H9 (cell line): ENCODE results near the gene BRAT1. TPM values are rescaled to one million over a fixed set of nuclear protein-coding genes. Genes with fewer than 3 reads are reported as not detected.

Source experiments
- DNase-seq: peaks from one replicate; pipeline ENCODE4 v3.0.0-alpha.2; 2017
- H2AFZ ChIP-seq: one replicate; pipeline ENCODE4 v1.6.1; 2013; ENCODE audit warnings: mild to moderate bottlenecking, low read length, control low read depth, moderate library complexity
- H2AK5ac ChIP-seq: 2 replicates; pipeline ENCODE4 v1.6.1; 2013; ENCODE audit warnings: low read length, control low read depth, mixed read lengths; ENCODE audit not compliant: insufficient read length
- H2BK120ac ChIP-seq: one replicate; pipeline ENCODE4 v1.6.1; 2013; ENCODE audit warnings: low read depth, mild to moderate bottlenecking, low read length, control low read depth, inconsistent platforms; ENCODE audit not compliant: poor library complexity, severe bottlenecking
- H2BK12ac ChIP-seq: 2 replicates; pipeline ENCODE4 v1.6.1; 2013; ENCODE audit warnings: low read length, control low read depth, mixed read lengths, low read depth; ENCODE audit not compliant: insufficient read length
- H2BK15ac ChIP-seq: 2 replicates; pipeline ENCODE4 v1.6.1; 2013; ENCODE audit warnings: low read depth, low read length, control low read depth
- H2BK20ac ChIP-seq: one replicate; pipeline ENCODE4 v1.6.1; 2013; ENCODE audit warnings: low read depth, mild to moderate bottlenecking, low read length, control low read depth, inconsistent platforms; ENCODE audit not compliant: poor library complexity, severe bottlenecking
- H2BK5ac ChIP-seq: 2 replicates; pipeline ENCODE4 v1.6.1; 2013; ENCODE audit warnings: low read length, control low read depth, mixed read lengths; ENCODE audit not compliant: insufficient read length
- H3K14ac ChIP-seq: 2 replicates; pipeline ENCODE4 v1.6.1; 2013; ENCODE audit warnings: low read length, control low read depth; ENCODE audit not compliant: insufficient read depth
- H3K18ac ChIP-seq: 2 replicates; pipeline ENCODE4 v1.6.1; 2013; ENCODE audit warnings: low read depth, mild to moderate bottlenecking, mixed read lengths, low read length, control low read depth; ENCODE audit not compliant: insufficient read length
- H3K23ac ChIP-seq: 2 replicates; pipeline ENCODE4 v1.6.1; 2013; ENCODE audit warnings: low read length, control low read depth, mixed read lengths, low read depth; ENCODE audit not compliant: insufficient read length
- H3K23me2 ChIP-seq: 2 replicates; pipeline ENCODE4 v1.6.1; 2013; ENCODE audit warnings: low read depth, mild to moderate bottlenecking, mixed read lengths, low read length, control low read depth; ENCODE audit not compliant: insufficient read length, poor library complexity, severe bottlenecking
- H3K27ac ChIP-seq: 2 replicates; pipeline ENCODE4 v1.5.1; 2013; ENCODE audit warnings: low read length, control low read depth, mixed read lengths, low read depth; ENCODE audit not compliant: insufficient read length
- H3K27me3 ChIP-seq: 2 replicates; pipeline ENCODE4 v1.6.1; 2013; ENCODE audit warnings: low read length, control low read depth, inconsistent platforms; ENCODE audit not compliant: insufficient read depth
- H3K4ac ChIP-seq: 2 replicates; pipeline ENCODE4 v1.6.1; 2013; ENCODE audit warnings: low read depth, mild to moderate bottlenecking, control low read depth, inconsistent platforms, low read length, moderate library complexity
- H3K4me1 ChIP-seq: 2 replicates; pipeline ENCODE4 v1.6.1; 2013; ENCODE audit warnings: low read length, control low read depth, inconsistent platforms; ENCODE audit not compliant: insufficient read depth
- H3K4me2 ChIP-seq: 2 replicates; pipeline ENCODE4 v1.6.1; 2013; ENCODE audit warnings: low read length, control low read depth, mixed read lengths; ENCODE audit not compliant: insufficient read length, insufficient read depth
- H3K56ac ChIP-seq: 2 replicates; pipeline ENCODE4 v1.6.1; 2013; ENCODE audit warnings: low read depth, mild to moderate bottlenecking, mixed read lengths, low read length, control low read depth; ENCODE audit not compliant: insufficient read length
- H3K79me1 ChIP-seq: 2 replicates; pipeline ENCODE4 v1.6.1; 2013; ENCODE audit warnings: low read depth, mild to moderate bottlenecking, moderate library complexity, low read length, control low read depth, inconsistent platforms; ENCODE audit not compliant: insufficient read depth, poor library complexity, severe bottlenecking
- H3K79me2 ChIP-seq: 2 replicates; pipeline ENCODE4 v1.6.1; 2013; ENCODE audit warnings: low read length, control low read depth, inconsistent platforms; ENCODE audit not compliant: insufficient read depth
- H3K9ac ChIP-seq: 2 replicates; pipeline ENCODE4 v1.6.1; 2013; ENCODE audit warnings: low read length, control low read depth, mixed read lengths; ENCODE audit not compliant: insufficient read length; ENCODE audit errors: extremely low read depth
- H3K9me3 ChIP-seq: one replicate; pipeline ENCODE4 v1.6.1; 2013; ENCODE audit warnings: low read depth, low read length, inconsistent platforms; ENCODE audit not compliant: control insufficient read depth
- H3T11ph ChIP-seq: one replicate; pipeline ENCODE4 v1.6.1; 2013; ENCODE audit warnings: mild to moderate bottlenecking, low read length, control low read depth, inconsistent platforms
- H4K20me1 ChIP-seq: one replicate; pipeline ENCODE4 v1.6.1; 2013; ENCODE audit not compliant: control insufficient read depth, insufficient read length, insufficient read depth
- H4K5ac ChIP-seq: 2 replicates; pipeline ENCODE4 v1.6.1; 2013; ENCODE audit warnings: low read depth, mild to moderate bottlenecking, mixed read lengths, low read length, control low read depth; ENCODE audit not compliant: insufficient read length
- H4K8ac ChIP-seq: replicated peaks from 2 replicates; pipeline ENCODE4 v1.6.1; 2013; ENCODE audit warnings: low read length, control low read depth, mixed read lengths, low read depth; ENCODE audit not compliant: insufficient read length
- H4K91ac ChIP-seq: 2 replicates; pipeline ENCODE4 v1.6.1; 2013; ENCODE audit warnings: low read depth, mild to moderate bottlenecking, moderate library complexity, mixed read lengths, low read length, control low read depth; ENCODE audit not compliant: insufficient read length
- H3K27ac Mint-ChIP-seq, 3 experiments: 2 replicates in 2 of 3; 3 replicates in 1 of 3; pipeline ENCODE4 v1.8.0; 2020 to 2021; ENCODE audit warnings: mixed read lengths in 3 of 3, mild to moderate bottlenecking in 1 of 3, moderate library complexity in 1 of 3
- H3K27me3 Mint-ChIP-seq: 2 replicates; pipeline ENCODE4 v1.8.0; 2021; ENCODE audit warnings: low read depth, mild to moderate bottlenecking, moderate library complexity, mixed read lengths
- H3K36me3 Mint-ChIP-seq, 3 experiments: 2 replicates in 2 of 3; 3 replicates in 1 of 3; pipeline ENCODE4 v1.8.0; 2020 to 2021; ENCODE audit warnings: low read depth in 3 of 3, mixed read lengths in 3 of 3; ENCODE audit not compliant: insufficient read depth in 1 of 3
- H3K4me1 Mint-ChIP-seq, 2 experiments: 2 replicates each; pipeline ENCODE4 v1.8.0; 2020; ENCODE audit warnings: mixed read lengths in 2 of 2
- H3K4me3 Mint-ChIP-seq, 2 experiments: 2 replicates in 1 of 2; 3 replicates in 1 of 2; pipeline ENCODE4 v1.8.0; 2020 to 2021; ENCODE audit warnings: mild to moderate bottlenecking in 2 of 2, mixed read lengths in 2 of 2, moderate library complexity in 1 of 2
- H3K9me3 Mint-ChIP-seq, 2 experiments: 2 replicates in 1 of 2; 3 replicates in 1 of 2; pipeline ENCODE4 v1.8.0; 2020; ENCODE audit warnings: mild to moderate bottlenecking in 2 of 2, mixed read lengths in 2 of 2, moderate library complexity in 1 of 2
- WGBS: extraction: QIAGEN DNeasy Blood & Tissue Kit; methylation state at CpG from one replicate; pipeline ENCODE4 v1.1.7; 2013; ENCODE audit warnings: missing lambda C conversion rate, low lambda C conversion rate, mixed read lengths; ENCODE audit not compliant: insufficient read length; ENCODE audit errors: extremely low coverage; 5-methylcytosine and 5-hydroxymethylcytosine counted together
- total RNA-seq: library from RNA; stranded (reverse); gene quantifications from 2 replicates; pipeline ENCODE4 v1.2.1, GENCODE V29; 2021
- TF ChIP-seq, protein P1 (sequence below): fragments of 200-600 bp; sonication (generic); conservative IDR thresholded peaks from 3 replicates; pipeline ENCODE4 v1.8.0; 2021; ENCODE audit warnings: antibody characterized with exemption, mild to moderate bottlenecking

The BRAT1 gene
- total RNA-seq, 1 experiment from 2014 or later: 41.2 TPM

GRCh38 chr7:2514473-2515423 is 40.6 kb downstream of the BRAT1 start:
- TF ChIP-seq, protein P1, sequence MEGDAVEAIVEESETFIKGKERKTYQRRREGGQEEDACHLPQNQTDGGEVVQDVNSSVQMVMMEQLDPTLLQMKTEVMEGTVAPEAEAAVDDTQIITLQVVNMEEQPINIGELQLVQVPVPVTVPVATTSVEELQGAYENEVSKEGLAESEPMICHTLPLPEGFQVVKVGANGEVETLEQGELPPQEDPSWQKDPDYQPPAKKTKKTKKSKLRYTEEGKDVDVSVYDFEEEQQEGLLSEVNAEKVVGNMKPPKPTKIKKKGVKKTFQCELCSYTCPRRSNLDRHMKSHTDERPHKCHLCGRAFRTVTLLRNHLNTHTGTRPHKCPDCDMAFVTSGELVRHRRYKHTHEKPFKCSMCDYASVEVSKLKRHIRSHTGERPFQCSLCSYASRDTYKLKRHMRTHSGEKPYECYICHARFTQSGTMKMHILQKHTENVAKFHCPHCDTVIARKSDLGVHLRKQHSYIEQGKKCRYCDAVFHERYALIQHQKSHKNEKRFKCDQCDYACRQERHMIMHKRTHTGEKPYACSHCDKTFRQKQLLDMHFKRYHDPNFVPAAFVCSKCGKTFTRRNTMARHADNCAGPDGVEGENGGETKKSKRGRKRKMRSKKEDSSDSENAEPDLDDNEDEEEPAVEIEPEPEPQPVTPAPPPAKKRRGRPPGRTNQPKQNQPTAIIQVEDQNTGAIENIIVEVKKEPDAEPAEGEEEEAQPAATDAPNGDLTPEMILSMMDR: no peak
- Histone ChIP-seq H3K56ac (no peak overlapping the region), H3T11ph (no peak overlapping the region), H2AK5ac (no peak overlapping the region), H2BK12ac (no peak overlapping the region), H3K27me3 (no peaks in the 10 kb centered on the region), H3K18ac (no peak overlapping the region), H4K5ac (no peak overlapping the region), H3K4me1 (peaks cover 4% of the 10 kb centered on the region; the same call in 1 of the 2 replicates), H4K91ac (no peak overlapping the region), H3K79me2 (no peaks in the 10 kb centered on the region), H3K9ac (no peak overlapping the region), H3K9me3 (no peaks in the 10 kb centered on the region), H2BK5ac (no peak overlapping the region), H4K20me1 (no peaks in the 10 kb centered on the region), H3K14ac (no peak overlapping the region), H3K27ac (no peak overlapping the region), H3K23me2 (peaks cover 5% of the 10 kb centered on the region), H3K79me1 (no peaks in the 10 kb centered on the region), H2BK15ac (no peak overlapping the region), H2BK20ac (no peak overlapping the region), H4K8ac (no peak overlapping the region), H3K23ac (no peak overlapping the region), H2AFZ (no peak overlapping the region), H2BK120ac (no peak overlapping the region), H3K4ac (no peak overlapping the region), H3K4me2 (no peak overlapping the region)
- no CpG with 5 or more reads among the region's 9 CpGs for WGBS
- Mint-ChIP-seq H3K4me1 (peaks cover 28 to 34% of the 10 kb centered on the region in 2 experiments), H3K27ac (no peak overlapping the region), H3K36me3 (no peaks in the 10 kb centered on the region), H3K4me3 (no peak overlapping the region), H3K27me3 (peaks cover 19% of the 10 kb centered on the region), H3K9me3 (no peaks in the 10 kb centered on the region)
- no peak for DNase-seq
